Ovary (tissue), 9 donors: ENCODE measurements around the gene TMEM247. TPM values are rescaled to one million over a fixed set of nuclear protein-coding genes. Genes with fewer than 3 reads are reported as not detected.

Experiments used
- DNase-seq, 5 donors: peaks; one replicate each; pipeline ENCODE4 v3.0.0-alpha.2; 2019 to 2020
- H3K27ac ChIP-seq, 2 donors: fragments of 200-600 bp; one replicate each; pipeline versions ENCODE4 v1.5.1 to v1.8.0; 2019 to 2022
- H3K27me3 ChIP-seq: fragments of 200-600 bp; one replicate; pipeline ENCODE4 v1.8.0; 2022
- H3K36me3 ChIP-seq: fragments of 200-600 bp; sonication (generic); one replicate; pipeline ENCODE4 v1.5.1; 2019
- H3K4me1 ChIP-seq: one replicate; pipeline ENCODE4 v1.8.1; 2013; ENCODE audit warnings: mild to moderate bottlenecking, moderate library complexity; ENCODE audit not compliant: insufficient read depth
- H3K4me3 ChIP-seq: fragments of 200-600 bp; sonication (generic); one replicate; pipeline ENCODE4 v1.5.1; 2017
- H3K9me3 ChIP-seq, 2 donors: fragments of 200-600 bp in 1 of 2; sonication (generic) in 1 of 2; one replicate each; pipeline versions ENCODE4 v1.5.1 to v1.8.1; 2013 to 2019; ENCODE audit warnings: mild to moderate bottlenecking in 1 of 2, moderate library complexity in 1 of 2
- EP300 ChIP-seq: sonication (generic); formaldehyde crosslinking; IDR thresholded peaks from one replicate; pipeline ENCODE4 v1.6.1; 2017; ENCODE audit warnings: antibody characterized with exemption
- POLR2A ChIP-seq: fragments of 450-650 bp; IDR thresholded peaks from one replicate; pipeline ENCODE4 v1.6.1; 2017; ENCODE audit warnings: antibody characterized with exemption, mild to moderate bottlenecking, moderate library complexity
- whole genome bisulfite sequencing, 3 donors: extraction: QIAGEN DNeasy Blood & Tissue Kit in 1 of 3; methylation state at CpG; one replicate each; pipeline versions ENCODE4 v1.1.5 to v1.1.7; 2013 to 2017; 5-methylcytosine and 5-hydroxymethylcytosine counted together
- intact Hi-C, 4 donors: fragments of 100-400 bp; cut with DNase I; formaldehyde crosslinking; loops; one replicate each; pipeline versions ENCODE4 v1.11.0 to v1.15.1; 2022 to 2023
- polyA plus RNA-seq, 2 donors: library from polyadenylated mRNA; stranded (reverse); fragments of 200-250 nt in 1 of 2; fragments of 350-450 nt in 1 of 2; fragmentation: Illumina TruSeq in 1 of 2; extraction: RNeasy Lipid Tissue Mini Kit (QIAGEN cat#74804) in 1 of 2; gene quantifications; one replicate each; pipeline ENCODE4 v1.2.3, GENCODE V29; 2013 to 2014
- total RNA-seq, 7 donors: library from RNA; depleted of rRNA in 2 of 7; stranded (reverse); fragments of >200 nt in 2 of 7; fragmentation: NEBNext Ultra II Directional in 3 of 7; extraction: Animal tissue kit (Norgen Biotek cat#: 25700) in 3 of 7; gene quantifications; one replicate each; pipeline versions ENCODE4 v1.1.0 to v1.2.4, GENCODE V29; 2016 to 2023
- TF ChIP-seq, protein P1 (sequence below), 3 donors: fragments of 450-650 bp in 2 of 3; fragments of 200-600 bp in 1 of 3; IDR thresholded peaks; one replicate each; pipeline versions ENCODE4 v1.5.1 to v1.8.0; 2016 to 2022; ENCODE audit warnings: antibody characterized with exemption in 3 of 3, mild to moderate bottlenecking in 1 of 3
- donor health status: DM: no; HTN: no; CAD: no; lungs with moderate emphysema.
- donor health status: DM: no; HTN: no; CAD: no.
- donor health status: Bipolar disorder and iron deficiency.
- donor health status: DM: yes; HTN: yes; CAD: no.
- donor health status: DM: no; HTN: no; CAD: no.
- donor health status: DM: yes; HTN: yes; CAD: no.

TMEM247 gene
- total and polyA plus RNA-seq, 9 donors, result not detected

DNA sequence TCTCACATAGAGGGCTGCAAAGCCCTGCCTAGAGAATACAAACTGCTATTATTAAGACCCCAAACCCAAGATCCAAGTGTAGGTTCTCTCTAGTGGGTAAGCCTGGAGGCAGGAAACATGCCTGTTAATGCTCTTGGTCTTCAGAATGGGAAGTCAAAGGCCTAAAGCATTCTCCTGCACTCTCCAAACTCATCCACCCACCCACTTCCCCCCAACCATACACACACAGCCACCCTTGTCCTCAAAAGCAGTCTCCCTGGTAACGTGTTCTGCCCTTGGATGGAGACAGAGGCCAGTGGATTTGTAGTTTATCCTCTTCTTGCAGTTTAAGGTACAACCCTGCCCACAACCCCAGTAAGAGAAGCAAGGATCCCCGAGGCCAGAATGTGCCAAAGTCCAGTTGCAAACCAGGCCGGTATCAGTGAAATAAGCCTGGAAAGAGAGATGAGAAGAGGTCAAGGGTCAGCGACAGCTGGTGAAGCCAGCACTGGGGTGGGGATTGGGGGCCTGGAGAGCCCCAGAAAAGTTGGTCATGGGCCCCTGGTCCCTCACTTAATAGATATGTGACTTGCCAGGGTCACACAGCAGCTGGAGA lies 23.0 kb downstream of the TMEM247 start:
- H3K27me3 ChIP-seq, result no peaks in the 10 kb centered on the region
- intact Hi-C loops, result no loop called here
- DNase-seq, result no peak
- TF ChIP-seq, protein P1, sequence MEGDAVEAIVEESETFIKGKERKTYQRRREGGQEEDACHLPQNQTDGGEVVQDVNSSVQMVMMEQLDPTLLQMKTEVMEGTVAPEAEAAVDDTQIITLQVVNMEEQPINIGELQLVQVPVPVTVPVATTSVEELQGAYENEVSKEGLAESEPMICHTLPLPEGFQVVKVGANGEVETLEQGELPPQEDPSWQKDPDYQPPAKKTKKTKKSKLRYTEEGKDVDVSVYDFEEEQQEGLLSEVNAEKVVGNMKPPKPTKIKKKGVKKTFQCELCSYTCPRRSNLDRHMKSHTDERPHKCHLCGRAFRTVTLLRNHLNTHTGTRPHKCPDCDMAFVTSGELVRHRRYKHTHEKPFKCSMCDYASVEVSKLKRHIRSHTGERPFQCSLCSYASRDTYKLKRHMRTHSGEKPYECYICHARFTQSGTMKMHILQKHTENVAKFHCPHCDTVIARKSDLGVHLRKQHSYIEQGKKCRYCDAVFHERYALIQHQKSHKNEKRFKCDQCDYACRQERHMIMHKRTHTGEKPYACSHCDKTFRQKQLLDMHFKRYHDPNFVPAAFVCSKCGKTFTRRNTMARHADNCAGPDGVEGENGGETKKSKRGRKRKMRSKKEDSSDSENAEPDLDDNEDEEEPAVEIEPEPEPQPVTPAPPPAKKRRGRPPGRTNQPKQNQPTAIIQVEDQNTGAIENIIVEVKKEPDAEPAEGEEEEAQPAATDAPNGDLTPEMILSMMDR (IDR thresholded peaks at IDR 0.05), result no peak
- TF ChIP-seq POLR2A, result no peak
- no peak overlapping the region for H3K4me3 ChIP-seq
- no peak overlapping the region for H3K27ac ChIP-seq
- no peaks in the 10 kb centered on the region for H3K4me1 ChIP-seq
- H3K9me3 ChIP-seq, result no peaks in the 10 kb centered on the region
- WGBS, 3 donors, result 82 to 90% (median 86%) methylated on average over 4 of the region's 4 CpGs
- H3K36me3 ChIP-seq, result no peaks in the 10 kb centered on the region

DNA sequence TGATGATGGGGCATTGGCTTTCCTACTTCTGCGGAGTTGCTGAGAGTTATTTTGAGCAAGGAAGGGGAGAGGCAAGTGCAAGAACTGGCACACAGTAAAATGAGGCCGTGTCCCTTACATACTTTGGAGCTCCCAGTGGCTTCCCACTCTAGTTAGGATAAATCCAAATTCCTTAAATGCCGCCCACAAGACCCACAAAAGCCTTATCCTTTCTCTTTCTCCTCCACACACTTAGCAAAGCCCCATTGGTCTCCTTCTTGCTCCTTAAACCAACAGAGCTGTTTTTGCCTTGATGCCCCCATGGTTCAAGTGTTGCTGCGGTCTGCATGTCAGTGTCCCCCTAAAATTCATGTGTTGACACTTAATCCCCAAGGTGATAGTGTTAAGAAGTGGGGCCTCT lies 24.3 kb downstream of the TMEM247 start:
- intact Hi-C loops, result no loop called here

DNA sequence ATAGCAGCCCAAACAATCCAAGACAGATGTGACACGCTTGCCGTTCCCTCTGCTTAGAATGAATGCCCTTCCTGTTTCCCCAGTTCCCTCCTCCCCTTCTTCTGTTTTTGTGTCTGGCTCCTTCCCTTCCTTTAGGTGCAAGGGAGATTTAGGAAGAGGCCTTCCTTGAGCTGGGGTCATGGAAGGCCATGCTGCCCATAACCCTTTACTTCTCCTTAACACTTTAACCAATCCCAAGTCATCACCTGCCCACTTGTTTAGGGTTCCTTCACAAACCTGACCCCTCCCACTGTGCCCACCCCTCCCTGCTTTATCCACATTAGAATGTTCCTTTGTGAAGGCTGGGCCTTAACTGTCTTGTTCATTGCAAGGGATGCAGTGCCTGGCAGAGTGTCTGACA lies 24.9 kb downstream of the TMEM247 start:
- H3K27me3 ChIP-seq, result no peaks in the 10 kb centered on the region
- H3K27ac ChIP-seq, result no peak overlapping the region
- 92 to 96% (median 93%) methylated on average over 2 of the region's 2 CpGs for WGBS, 3 donors
- TF ChIP-seq, protein P1 (IDR thresholded peaks at IDR 0.05), result no peak
- no peak for TF ChIP-seq EP300
- TF ChIP-seq POLR2A, result no peak
- no peaks in the 10 kb centered on the region for H3K9me3 ChIP-seq
- H3K4me3 ChIP-seq, result no peak overlapping the region
- intact Hi-C loops, result no loop called here
- no peak for DNase-seq
- no peaks in the 10 kb centered on the region for H3K36me3 ChIP-seq
- no peaks in the 10 kb centered on the region for H3K4me1 ChIP-seq

More for the DNA sequence above, 24.3 kb downstream of the TMEM247 start:
- TF ChIP-seq, protein P1 (IDR thresholded peaks at IDR 0.05), result no peak
- TF ChIP-seq EP300 (no peak), POLR2A (no peak)
- H3K27me3 ChIP-seq, result no peaks in the 10 kb centered on the region
- H3K9me3 ChIP-seq, result no peaks in the 10 kb centered on the region
- no peak overlapping the region for H3K4me3 ChIP-seq
- H3K4me1 ChIP-seq, result no peaks in the 10 kb centered on the region
- H3K27ac ChIP-seq, result no peak overlapping the region
- WGBS, 3 donors, result 84 to 91% (median 89%) methylated on average over 4 of the region's 4 CpGs
- no peak for DNase-seq
- H3K36me3 ChIP-seq, result no peaks in the 10 kb centered on the region

DNA sequence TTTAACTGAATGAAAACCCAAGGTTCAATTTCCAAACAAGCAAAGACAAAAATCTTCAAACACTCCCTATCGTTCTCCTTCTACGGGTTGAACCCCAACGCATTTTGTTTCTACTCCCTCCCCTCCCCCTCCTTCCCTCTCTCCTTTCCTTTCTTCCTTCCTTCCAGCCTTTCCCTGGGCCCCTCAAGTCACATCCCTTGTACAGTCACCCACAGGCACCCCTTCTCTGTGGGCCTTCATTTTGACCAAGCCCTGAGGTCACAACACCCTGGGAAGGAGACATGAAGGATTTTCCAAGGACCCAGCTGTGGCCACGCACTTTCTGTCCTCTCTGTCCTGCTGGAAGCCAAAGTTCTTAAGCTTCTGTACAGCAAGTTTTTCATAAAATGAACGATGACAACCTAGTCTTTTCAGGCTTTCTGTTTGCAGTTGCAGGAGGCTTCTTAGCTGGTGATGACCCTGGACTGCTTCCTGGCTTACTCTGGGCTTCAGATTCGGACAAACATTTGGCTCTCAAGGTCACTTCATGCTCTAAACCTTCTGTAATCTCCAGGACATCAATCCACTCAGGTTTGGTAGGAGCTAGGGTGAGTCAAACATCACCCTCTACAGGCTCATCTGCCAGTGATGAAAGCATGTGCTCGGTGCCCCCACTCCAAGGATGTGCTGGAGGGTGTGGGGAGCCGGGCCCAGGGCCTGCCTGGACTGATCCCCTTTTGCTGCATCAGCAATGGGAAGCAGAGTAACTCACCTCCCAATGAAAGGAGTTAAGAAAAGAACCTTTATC lies 25.5 kb downstream of the TMEM247 start:
- Histone ChIP-seq H3K27me3 (no peaks in the 10 kb centered on the region), H3K4me3 (no peak overlapping the region), H3K27ac (no peak overlapping the region), H3K36me3 (no peaks in the 10 kb centered on the region), H3K9me3 (no peaks in the 10 kb centered on the region), H3K4me1 (no peaks in the 10 kb centered on the region)
- WGBS, 3 donors, result 52 to 56% (median 53%) methylated on average over 8 of the region's 8 CpGs
- no peak for DNase-seq
- TF ChIP-seq EP300, result no peak
- TF ChIP-seq POLR2A, result no peak
- TF ChIP-seq, protein P1 (IDR thresholded peaks at IDR 0.05), result no peak
- intact Hi-C loops, result no loop called here
